Endodermal cell (in vitro differentiated cells): ENCODE data around the gene HYLS1. TPM values are rescaled to one million over a fixed set of nuclear protein-coding genes. Genes with fewer than 3 reads are reported as not detected.

Source experiments
- DNase-seq: peaks from one replicate; pipeline ENCODE4 v3.0.0-alpha.2; 2017
- H3K27ac ChIP-seq: 2 replicates; pipeline ENCODE4 v1.5.1; 2013; ENCODE audit warnings: mild to moderate bottlenecking, low read depth, low read length, moderate library complexity
- H3K27me3 ChIP-seq: 2 replicates; pipeline ENCODE4 v1.6.1; 2013; ENCODE audit warnings: mild to moderate bottlenecking, low read length, moderate library complexity; ENCODE audit not compliant: insufficient read depth, control insufficient read depth, poor library complexity, severe bottlenecking
- H3K36me3 ChIP-seq: 2 replicates; pipeline ENCODE4 v1.7.0; 2013; ENCODE audit warnings: mild to moderate bottlenecking, low read length, moderate library complexity; ENCODE audit not compliant: control insufficient read depth, insufficient read depth
- H3K4me1 ChIP-seq: one replicate; pipeline ENCODE4 v1.7.0; 2013; ENCODE audit warnings: low read length; ENCODE audit not compliant: control insufficient read depth, insufficient read depth
- H3K4me3 ChIP-seq: 2 replicates; pipeline ENCODE4 v1.5.1; 2013; ENCODE audit warnings: mild to moderate bottlenecking, low read length, moderate library complexity
- H3K9ac ChIP-seq: 2 replicates; pipeline ENCODE4 v1.6.1; 2013; ENCODE audit warnings: mild to moderate bottlenecking, low read length, moderate library complexity; ENCODE audit not compliant: poor library complexity, severe bottlenecking; ENCODE audit errors: extremely low read depth
- H3K9me3 ChIP-seq: 2 replicates; pipeline ENCODE4 v1.6.1; 2013; ENCODE audit warnings: mild to moderate bottlenecking, low read length, moderate library complexity; ENCODE audit not compliant: control insufficient read depth
- H3K27ac Mint-ChIP-seq: 2 replicates; pipeline ENCODE4 v1.8.0; 2020; ENCODE audit warnings: mixed read lengths
- H3K27me3 Mint-ChIP-seq: 2 replicates; pipeline ENCODE4 v1.8.0; 2021; ENCODE audit warnings: mild to moderate bottlenecking, mixed read lengths; ENCODE audit not compliant: insufficient read depth
- H3K36me3 Mint-ChIP-seq: 2 replicates; pipeline ENCODE4 v1.8.0; 2020; ENCODE audit warnings: low read depth, mixed read lengths
- H3K4me1 Mint-ChIP-seq: 2 replicates; pipeline ENCODE4 v1.8.0; 2020; ENCODE audit warnings: mixed read lengths
- H3K4me3 Mint-ChIP-seq: 2 replicates; pipeline ENCODE4 v1.8.0; 2020; ENCODE audit warnings: mild to moderate bottlenecking, moderate library complexity, mixed read lengths
- H3K9me3 Mint-ChIP-seq: 2 replicates; pipeline ENCODE4 v1.8.0; 2020; ENCODE audit warnings: mild to moderate bottlenecking, mixed read lengths
- CTCF ChIP-seq: fragments of 200-600 bp; sonication (generic); conservative IDR thresholded peaks from 2 replicates; pipeline ENCODE4 v1.5.0; 2021; ENCODE audit warnings: antibody characterized with exemption, mild to moderate bottlenecking
- WGBS, 2 experiments: methylation state at CpG; one replicate each; pipeline versions ENCODE4 v1.1.5 to v1.1.7; 2013; ENCODE audit warnings: missing lambda C conversion rate in 2 of 2, mixed read lengths in 1 of 2; ENCODE audit not compliant: insufficient coverage in 1 of 2, insufficient read length in 1 of 2; 5-methylcytosine and 5-hydroxymethylcytosine counted together
- total RNA-seq, 2 donors: library from RNA; stranded (reverse); fragmentation: NEBNext Ultra II Directional in 1 of 2; extraction: Animal tissue kit (Norgen Biotek cat#: 25700) in 1 of 2; gene quantifications; 2 replicates in 1 of 2; 3 replicates in 1 of 2; pipeline ENCODE4 v1.2.1, GENCODE V29; 2021

HYLS1 gene
- total RNA-seq, 2 donors from 2014 or later: 6.6 to 7.7 TPM

- H3K9ac ChIP-seq: no peak overlapping the region
- TF ChIP-seq CTCF: no peak
- Mint-ChIP-seq H3K4me3 (no peak overlapping the region), H3K4me1 (no peaks in the 10 kb centered on the region), H3K9me3 (peaks cover 8% of the 10 kb centered on the region), H3K27ac (no peak overlapping the region), H3K27me3 (peaks cover 21% of the 10 kb centered on the region), H3K36me3 (no peaks in the 10 kb centered on the region)
- H3K27me3 ChIP-seq: peaks cover 11% of the 10 kb centered on the region
- DNase-seq: no peak
- H3K9me3 ChIP-seq: no peaks in the 10 kb centered on the region
- H3K27ac ChIP-seq: no peak overlapping the region
- no peaks in the 10 kb centered on the region for H3K4me1 ChIP-seq
- no peak overlapping the region for H3K4me3 ChIP-seq
- no peaks in the 10 kb centered on the region for H3K36me3 ChIP-seq
- WGBS, 2 experiments: 64 to 86% methylated on average over 1 of the region's 1 CpG
Measured at GRCh38 chr11:125881291-125881690, 6.2 kb upstream of the HYLS1 start.

- Histone ChIP-seq H3K9me3 (no peaks in the 10 kb centered on the region), H3K9ac (no peak overlapping the region), H3K27me3 (peaks cover 6% of the 10 kb centered on the region), H3K36me3 (no peaks in the 10 kb centered on the region), H3K4me3 (no peak overlapping the region), H3K4me1 (no peaks in the 10 kb centered on the region), H3K27ac (no peak overlapping the region)
- peaks cover 20% of the 10 kb centered on the region for H3K9me3 Mint-ChIP-seq
- H3K4me3 Mint-ChIP-seq: no peak overlapping the region
- H3K4me1 Mint-ChIP-seq: no peaks in the 10 kb centered on the region
- no peak overlapping the region for H3K27ac Mint-ChIP-seq
- DNase-seq: no peak
- WGBS, 2 experiments: 76 to 83% methylated on average over 8 of the region's 8 CpGs
- no peak for TF ChIP-seq CTCF
- H3K36me3 Mint-ChIP-seq: no peaks in the 10 kb centered on the region
- peaks cover 30% of the 10 kb centered on the region for H3K27me3 Mint-ChIP-seq
Measured at GRCh38 chr11:125883375-125883774, 4.1 kb upstream of the HYLS1 start.

GRCh38 chr11:125886997-125887372 is 483 bp upstream of the HYLS1 start:
- Mint-ChIP-seq H3K9me3 (peaks cover 20% of the 10 kb centered on the region), H3K27me3 (peaks cover 14% of the 10 kb centered on the region), H3K27ac (no peak overlapping the region), H3K4me1 (peaks cover 7% of the 10 kb centered on the region), H3K36me3 (peaks cover 2% of the 10 kb centered on the region), H3K4me3 (peak overlapping the region; percentile 65)
- Histone ChIP-seq H3K9ac (no peak overlapping the region), H3K36me3 (peaks cover 6% of the 10 kb centered on the region), H3K4me3 (peak overlapping the region; percentile 84), H3K27me3 (no peaks in the 10 kb centered on the region), H3K4me1 (peaks cover 3% of the 10 kb centered on the region), H3K27ac (no peak overlapping the region), H3K9me3 (no peaks in the 10 kb centered on the region)
- peak; percentile 73 for DNase-seq
- WGBS, 2 experiments: 94 to 96% methylated on average over 22 to 24 of the region's 24 CpGs
- TF ChIP-seq CTCF: no peak
